A549 (cell line): Measurements from ENCODE around the gene CDH11. TPM values are rescaled to one million over a fixed set of nuclear protein-coding genes. Genes with fewer than 3 reads are reported as not detected.

Experiments
- ATAC-seq, 2 experiments: fragments of 200-7000 bp in 1 of 2; fragments of >200 bp in 1 of 2; cut with Nextera tagmentation in 1 of 2; cut with Tn5 transposase in 1 of 2; 3 replicates each; pipeline versions ENCODE4 v1.8.0 to v1.9.1; 2018 to 2020; ENCODE audit warnings: mild to moderate bottlenecking in 1 of 2, moderate library complexity in 1 of 2
- CTCF ChIA-PET: fragments of 300-600 bp; sonication (Branson Sonifier 250); formaldehyde crosslinking; extraction: SDS; loops from one replicate; lab custom pipeline; 2021; ENCODE audit warnings: antibody characterized with exemption, inconsistent platforms; lab: Yijun Ruan, JAX
- POLR2A ChIA-PET: fragments of 350-600 bp; formaldehyde crosslinking; extraction: SDS; loops from one replicate; lab custom pipeline; 2021; ENCODE audit warnings: antibody characterized with exemption, inconsistent platforms; lab: Yijun Ruan, JAX
- DNase-seq, 2 experiments: peaks; one replicate each; pipeline versions ENCODE4 v3.0.0 to v3.0.0-alpha.2; 2011 to 2016; ENCODE audit warnings: low read depth in 1 of 2, low spot score in 1 of 2
- FAIRE-seq: peaks from 2 replicates; lab custom pipeline; 2011; peaks lifted over from hg19 to GRCh38; lab: Jason Lieb, UNC
- H3K27ac ChIP-seq, 2 experiments: fragments of >200 bp; sonication (Bioruptor Twin); formaldehyde crosslinking; 3 replicates each; pipeline ENCODE4 v1.5.1; 2016 to 2017
- H3K4me1 ChIP-seq: fragments of >200 bp; sonication (Bioruptor Twin); formaldehyde crosslinking; 3 replicates; pipeline ENCODE4 v1.6.1; 2016
- H3K4me2 ChIP-seq: fragments of >200 bp; sonication (Bioruptor Twin); formaldehyde crosslinking; 3 replicates; pipeline ENCODE4 v1.6.1; 2016
- H3K4me3 ChIP-seq: fragments of >200 bp; sonication (Bioruptor Twin); formaldehyde crosslinking; 3 replicates; pipeline ENCODE4 v1.5.1; 2016
- H3K9me3 ChIP-seq: fragments of >200 bp; sonication (Bioruptor Twin); formaldehyde crosslinking; 3 replicates; pipeline ENCODE4 v1.6.1; 2016
- BCL3 ChIP-seq: fragments of >200 bp; sonication (Bioruptor Twin); formaldehyde crosslinking; IDR thresholded peaks from 3 replicates; pipeline ENCODE4 v1.6.1; 2016
- CTCF ChIP-seq: fragments of >200 bp; sonication (Bioruptor Twin); formaldehyde crosslinking; IDR thresholded peaks from 3 replicates; pipeline ENCODE4 v1.5.1; 2016
- EP300 ChIP-seq, 2 experiments: fragments of >200 bp; sonication (Bioruptor Twin); formaldehyde crosslinking; IDR thresholded peaks; 2 replicates in 1 of 2; 3 replicates in 1 of 2; pipeline ENCODE4 v1.6.1; 2016 to 2017
- GATA3 ChIP-seq: IDR thresholded peaks from 2 replicates; pipeline ENCODE4 v1.6.1; 2012; ENCODE audit warnings: borderline replicate concordance
- HDAC2 ChIP-seq: fragments of 200-600 bp; sonication (generic); IDR thresholded peaks from 2 replicates; pipeline ENCODE4 v1.6.1; 2016
- HOXA7 ChIP-seq: fragments of 250-450 bp; sonication (Bioruptor Pico); IDR thresholded peaks from 2 replicates; pipeline ENCODE4 v1.5.0; 2020; ENCODE audit warnings: mild to moderate bottlenecking, moderate library complexity
- JUN ChIP-seq, 2 experiments: fragments of >200 bp; sonication (Bioruptor Twin); formaldehyde crosslinking; IDR thresholded peaks; 2 replicates in 1 of 2; 3 replicates in 1 of 2; pipeline ENCODE4 v1.6.1; 2016 to 2017
- MAFK ChIP-seq: fragments of 450-650 bp; IDR thresholded peaks from 2 replicates; pipeline ENCODE4 v1.6.1; 2014; ENCODE audit not compliant: partially characterized antibody
- MYC ChIP-seq: IDR thresholded peaks from 2 replicates; pipeline ENCODE4 v1.6.1; 2012; ENCODE audit warnings: mild to moderate bottlenecking, inconsistent platforms, low read length, improper control_type of control experiment, borderline replicate concordance
- NR3C1 ChIP-seq: fragments of >200 bp; sonication (Bioruptor Twin); formaldehyde crosslinking; IDR thresholded peaks from 3 replicates; pipeline ENCODE4 v1.6.1; 2017
- PBX3 ChIP-seq: IDR thresholded peaks from 2 replicates; pipeline ENCODE4 v1.6.1; 2012
- RAD21 ChIP-seq, 2 experiments: fragments of >200 bp in 1 of 2; sonication (Bioruptor Twin) in 1 of 2; formaldehyde crosslinking in 1 of 2; IDR thresholded peaks in 1 of 2; conservative IDR thresholded peaks in 1 of 2; 2 replicates in 1 of 2; 3 replicates in 1 of 2; pipeline ENCODE4 v1.6.1; 2012 to 2018; ENCODE audit warnings: inconsistent platforms in 1 of 2
- RCOR1 ChIP-seq: fragments of 150-350 bp; IDR thresholded peaks from 2 replicates; pipeline ENCODE4 v1.6.1; 2014; ENCODE audit warnings: antibody characterized with exemption, low read length, low read depth
- RNF2 ChIP-seq: fragments of 200-600 bp; sonication (generic); IDR thresholded peaks from 2 replicates; pipeline ENCODE4 v1.6.1; 2016; ENCODE audit warnings: low read depth, mild to moderate bottlenecking, antibody characterized with exemption, moderate library complexity, borderline replicate concordance
- TFCP2L1 ChIP-seq: fragments of 250-450 bp; sonication (Bioruptor Pico); IDR thresholded peaks from 2 replicates; pipeline ENCODE4 v1.5.0; 2021; ENCODE audit warnings: mild to moderate bottlenecking
- ZC3H11A ChIP-seq: fragments of 450-650 bp; IDR thresholded peaks from 2 replicates; pipeline ENCODE4 v1.6.1; 2014; ENCODE audit warnings: antibody characterized with exemption, mild to moderate bottlenecking
- ZSCAN20 ChIP-seq: fragments of 250-450 bp; sonication (Bioruptor Pico); IDR thresholded peaks from 2 replicates; pipeline ENCODE4 v1.8.0; 2022; ENCODE audit warnings: mild to moderate bottlenecking, moderate library complexity
- WGBS: methylation state at CpG from one replicate; pipeline ENCODE4 v1.1.6; 2017; ENCODE audit errors: missing lambda C conversion rate; 5-methylcytosine and 5-hydroxymethylcytosine counted together
- polyA minus RNA-seq: library from RNA; depleted of rRNA, polyadenylated mRNA; stranded (reverse); fragments of >200 nt; gene quantifications from 2 replicates; pipeline ENCODE4 v1.2.3, GENCODE V29; 2011; rRNA and poly(A)+ RNA removed
- polyA plus RNA-seq, 4 experiments: library from polyadenylated mRNA; depleted of rRNA in 3 of 4; stranded (reverse); fragments of >200 nt; fragmentation: RNase III in 1 of 4; extraction: RNeasy Plus Mini Kit Qiagen cat#74134 plus additional on column Dnase treatment in 1 of 4; gene quantifications; 2 replicates in 3 of 4; 3 replicates in 1 of 4; pipeline ENCODE4 v1.2.3, GENCODE V29; 2011 to 2017

Gene CDH11
- polyA plus RNA-seq (2011; rRNA removed) (0.52 and 0.72 TPM in 2 replicates), polyA plus RNA-seq (2017; fragmentation: RNase III; extraction: RNeasy Plus Mini Kit Qiagen cat#74134 plus additional on column Dnase treatment) (0.20 to 1.1 TPM (median 0.49 TPM) in 3 replicates), polyA minus RNA-seq (1.1 and 1.6 TPM in 2 replicates)
- 0.03 and 0.18 TPM in 2 replicates for polyA plus RNA-seq (2012; cell fraction: cytosol; rRNA removed)
- 0.16 and 0.38 TPM in 2 replicates for polyA plus RNA-seq (2012; cell fraction: nucleus; rRNA removed)

- WGBS: 11% methylated on average over 32 of the region's 69 CpGs
- Histone ChIP-seq H3K27ac (no peak within 1 kb of the TSS), H3K4me2 (peak within 1 kb of the TSS; percentile 80), H3K4me1 (peaks cover 17% of the 10 kb centered on the region; the same call in 2 of the 3 replicates), H3K4me3 (peak within 1 kb of the TSS; percentile 36), H3K9me3 (no peaks in the 10 kb centered on the region)
- DNase-seq: no peak
- TF ChIP-seq PBX3 (no peak), ZSCAN20 (CRISPR knock-in tag) (no peak), MAFK (no peak)
- ChIA-PET POLR2A (no interaction called here), CTCF (no interaction called here)
- FAIRE-seq: no peak
- ATAC-seq: peak in 1 of 2 experiments; percentile 49; a peak in 3 of 6 replicates
Observed at GRCh38 chr16:65121870-65122723, at the start of gene CDH11. Gene CDH11 (minus strand): TSS chr16:65122063. CDS start chr16:65004869, 117,194 bp downstream.

- Histone ChIP-seq H3K9me3 (no peaks in the 10 kb centered on the region), H3K4me3 (no peak overlapping the region), H3K4me2 (no peak overlapping the region), H3K4me1 (no peaks in the 10 kb centered on the region), H3K27ac (no peak overlapping the region)
- WGBS: 0% methylated on average over 3 of the region's 3 CpGs
- TF ChIP-seq HDAC2 (no peak), JUN (IDR thresholded peaks at IDR 0.05) (no peak), NR3C1 (no peak), PBX3 (no peak), RCOR1 (no peak), EP300 (IDR thresholded peaks at IDR 0.05) (no peak), TFCP2L1 (CRISPR knock-in tag) (no peak), GATA3 (no peak), RAD21 (conservative IDR thresholded peaks at IDR 0.05 in 1 of 2, IDR thresholded peaks at IDR 0.05 in 1 of 2) (no peak), RNF2 (no peak), ZSCAN20 (CRISPR knock-in tag) (no peak), BCL3 (no peak), HOXA7 (no peak), MYC (no peak), CTCF (no peak), ZC3H11A (no peak)
- ChIA-PET CTCF (no interaction called here), POLR2A (no interaction called here)
- FAIRE-seq (no peak), ATAC-seq (no peak), DNase-seq (no peak)
Observed at GRCh38 chr16:65154321-65154720, 32.5 kb upstream of the CDH11 start.
